Measurements from ENCODE around the gene SIAH2.

Gene SIAH2

DNA sequence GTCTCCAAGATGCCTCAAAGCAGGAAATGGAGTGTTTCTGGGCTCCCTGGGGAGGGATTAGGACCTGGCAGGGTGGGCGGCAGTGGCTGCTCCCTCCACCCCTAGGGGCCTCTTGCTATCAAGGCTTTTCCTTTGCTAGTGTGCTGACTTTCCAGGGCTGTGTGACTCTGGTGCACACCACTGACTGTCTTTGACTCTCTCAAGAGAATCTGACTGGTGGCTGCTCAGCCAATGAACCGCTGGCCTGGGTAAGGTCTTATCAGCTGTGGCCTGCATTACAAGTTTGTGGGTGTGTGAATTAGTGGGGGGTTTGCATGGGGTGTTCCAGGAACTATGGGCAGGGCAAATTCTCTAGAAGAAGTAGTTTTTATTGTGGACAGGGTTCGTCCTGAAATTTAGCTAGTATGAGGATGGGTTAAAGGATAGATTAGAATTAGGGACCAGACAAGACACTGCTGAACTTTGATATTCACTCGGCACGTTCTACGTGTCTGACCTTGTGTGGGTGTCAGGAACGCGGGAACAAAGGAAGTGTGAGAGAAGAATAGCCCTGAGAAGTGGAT lies 29.5 kb downstream of the SIAH2 start:
- no peaks in the 10 kb centered on the region for H3K9me3 ChIP-seq (ENCODE audit: severe bottlenecking)
- DNase-seq (ENCODE audit: low spot score), result no peak
- TF ChIP-seq, protein P1, sequence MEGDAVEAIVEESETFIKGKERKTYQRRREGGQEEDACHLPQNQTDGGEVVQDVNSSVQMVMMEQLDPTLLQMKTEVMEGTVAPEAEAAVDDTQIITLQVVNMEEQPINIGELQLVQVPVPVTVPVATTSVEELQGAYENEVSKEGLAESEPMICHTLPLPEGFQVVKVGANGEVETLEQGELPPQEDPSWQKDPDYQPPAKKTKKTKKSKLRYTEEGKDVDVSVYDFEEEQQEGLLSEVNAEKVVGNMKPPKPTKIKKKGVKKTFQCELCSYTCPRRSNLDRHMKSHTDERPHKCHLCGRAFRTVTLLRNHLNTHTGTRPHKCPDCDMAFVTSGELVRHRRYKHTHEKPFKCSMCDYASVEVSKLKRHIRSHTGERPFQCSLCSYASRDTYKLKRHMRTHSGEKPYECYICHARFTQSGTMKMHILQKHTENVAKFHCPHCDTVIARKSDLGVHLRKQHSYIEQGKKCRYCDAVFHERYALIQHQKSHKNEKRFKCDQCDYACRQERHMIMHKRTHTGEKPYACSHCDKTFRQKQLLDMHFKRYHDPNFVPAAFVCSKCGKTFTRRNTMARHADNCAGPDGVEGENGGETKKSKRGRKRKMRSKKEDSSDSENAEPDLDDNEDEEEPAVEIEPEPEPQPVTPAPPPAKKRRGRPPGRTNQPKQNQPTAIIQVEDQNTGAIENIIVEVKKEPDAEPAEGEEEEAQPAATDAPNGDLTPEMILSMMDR (IDR thresholded peaks at IDR 0.05; ENCODE audit: poor library complexity, severe bottlenecking), result no peak
- no peaks in the 10 kb centered on the region for H3K36me3 ChIP-seq (ENCODE audit: low read depth)
- 0 out of 3 replicates have a peak, but pooled peaks have one; percentile 21 for ATAC-seq (ENCODE audit: low read depth)
- H3K4me1 ChIP-seq (ENCODE audit: insufficient read depth, poor library complexity, severe bottlenecking), result peaks cover 12% of the 10 kb centered on the region
- peak overlapping the region; percentile 39 for H3K27ac ChIP-seq (ENCODE audit: poor library complexity, severe bottlenecking)
- no peak overlapping the region for H3K4me3 ChIP-seq (ENCODE audit: severe bottlenecking)
- H3K27me3 ChIP-seq (ENCODE audit: insufficient read depth, poor library complexity, severe bottlenecking), result no peaks in the 10 kb centered on the region

DNA sequence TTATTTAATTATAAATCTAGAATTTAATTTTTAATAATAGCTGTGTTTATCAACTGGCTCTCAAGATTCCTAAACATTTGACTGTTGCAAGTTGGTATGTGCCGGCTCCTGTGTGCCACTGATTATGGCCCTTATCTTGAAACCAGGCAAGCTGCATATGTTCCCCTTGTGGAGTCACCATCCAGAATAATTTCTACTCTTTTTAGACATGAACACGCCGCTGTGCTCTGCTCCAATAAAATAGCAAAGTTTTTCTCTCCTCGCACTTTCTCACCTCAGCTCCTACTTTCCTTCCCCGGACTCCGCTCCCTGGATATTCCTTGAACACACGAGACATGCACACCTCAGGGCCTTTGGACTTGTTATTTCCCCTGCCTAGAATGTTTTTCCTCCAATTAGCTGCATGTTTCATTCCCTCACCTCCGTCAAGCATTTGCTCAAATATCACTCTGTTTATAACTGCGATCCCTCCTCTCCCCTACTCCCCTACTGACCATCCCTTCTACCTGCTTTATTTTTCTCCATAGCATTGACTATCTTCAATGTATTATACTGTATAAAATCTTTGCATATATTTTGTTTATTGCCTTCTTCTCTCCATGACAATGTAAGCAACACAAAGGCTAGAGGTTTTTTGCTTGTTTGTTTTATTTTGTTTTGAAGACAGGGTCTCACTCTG lies 33.1 kb downstream of the SIAH2 start:
- Histone ChIP-seq H3K9me3 (ENCODE audit: severe bottlenecking) (no peaks in the 10 kb centered on the region), H3K36me3 (ENCODE audit: low read depth) (no peaks in the 10 kb centered on the region), H3K4me1 (ENCODE audit: insufficient read depth, poor library complexity, severe bottlenecking) (peaks cover 19% of the 10 kb centered on the region), H3K4me3 (ENCODE audit: severe bottlenecking) (no peak overlapping the region), H3K27ac (ENCODE audit: poor library complexity, severe bottlenecking) (no peak overlapping the region), H3K27me3 (ENCODE audit: insufficient read depth, poor library complexity, severe bottlenecking) (no peaks in the 10 kb centered on the region)
- ATAC-seq (ENCODE audit: low read depth) (no peak), DNase-seq (ENCODE audit: low spot score) (no peak)
- TF ChIP-seq, protein P1 (IDR thresholded peaks at IDR 0.05; ENCODE audit: poor library complexity, severe bottlenecking), result no peak

DNA sequence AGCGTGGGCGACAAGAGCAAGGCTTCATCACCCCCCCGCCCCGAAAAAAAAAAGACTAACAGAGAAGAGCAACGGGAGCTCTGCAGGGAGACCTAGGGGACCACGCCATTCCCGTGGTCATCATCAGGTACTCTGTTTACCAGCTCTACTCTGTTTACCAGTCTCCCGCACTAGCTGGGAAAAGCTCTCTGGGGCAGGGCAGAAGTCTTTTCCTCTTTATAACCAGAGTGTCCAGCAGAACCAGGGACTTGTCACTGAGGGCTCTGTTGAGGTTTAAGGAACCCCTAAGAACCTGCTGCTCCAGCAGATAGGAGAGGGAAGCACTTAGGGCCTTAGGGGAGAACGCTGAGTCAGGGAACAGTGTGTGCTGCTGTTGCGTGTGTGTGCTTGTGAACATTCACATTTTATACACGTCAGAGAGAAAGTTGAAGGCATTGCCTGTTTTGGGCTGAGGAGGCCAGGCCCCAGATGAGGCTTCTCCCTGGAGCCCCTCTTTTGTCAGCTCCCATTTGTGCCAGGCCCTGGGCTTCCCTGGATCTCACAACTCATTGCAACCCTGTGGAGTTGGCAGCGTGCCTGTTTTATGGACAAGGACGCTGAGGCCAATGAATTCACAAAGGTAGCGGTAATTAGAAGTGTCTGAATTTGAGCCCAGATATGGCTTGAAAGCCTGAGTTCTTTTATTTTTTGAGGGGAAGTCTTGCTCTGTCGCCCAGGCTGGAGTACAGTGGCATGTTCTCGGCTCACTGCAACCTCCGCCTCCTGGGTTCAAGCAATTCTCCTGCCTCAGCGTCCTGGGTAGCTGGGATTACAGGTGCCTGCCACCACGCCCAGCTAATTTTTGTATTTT lies 35.1 kb downstream of the SIAH2 start:
- Histone ChIP-seq H3K27ac (ENCODE audit: poor library complexity, severe bottlenecking) (no peak overlapping the region), H3K9me3 (ENCODE audit: severe bottlenecking) (no peaks in the 10 kb centered on the region), H3K27me3 (ENCODE audit: insufficient read depth, poor library complexity, severe bottlenecking) (no peaks in the 10 kb centered on the region), H3K4me1 (ENCODE audit: insufficient read depth, poor library complexity, severe bottlenecking) (peaks cover 14% of the 10 kb centered on the region), H3K4me3 (ENCODE audit: severe bottlenecking) (no peak overlapping the region), H3K36me3 (ENCODE audit: low read depth) (no peaks in the 10 kb centered on the region)
- TF ChIP-seq, protein P1 (IDR thresholded peaks at IDR 0.05; ENCODE audit: poor library complexity, severe bottlenecking), result no peak
- no peak for DNase-seq (ENCODE audit: low spot score)
- ATAC-seq (ENCODE audit: low read depth), result peak; percentile 65

DNA sequence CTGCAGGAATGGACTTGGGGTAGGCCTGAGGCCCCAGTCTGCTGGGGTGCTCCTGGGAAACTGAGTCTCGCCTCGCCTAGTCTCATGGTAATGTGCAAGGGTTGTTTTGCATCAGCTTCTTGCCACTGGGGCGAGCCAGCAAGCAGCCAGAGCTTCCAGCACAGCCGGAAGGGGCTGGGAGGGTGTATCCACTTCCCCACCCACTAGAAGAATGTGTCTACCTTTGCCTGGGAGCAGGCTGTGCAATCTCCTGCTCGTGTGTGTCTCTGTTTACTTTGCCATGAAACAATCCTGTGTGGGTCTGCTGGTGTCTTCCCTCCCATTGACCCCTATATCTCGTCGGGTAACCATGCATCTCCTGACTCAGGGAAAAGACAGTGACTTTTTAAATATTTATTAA lies 37.4 kb downstream of the SIAH2 start:
- H3K27ac ChIP-seq (ENCODE audit: poor library complexity, severe bottlenecking), result no peak overlapping the region
- ATAC-seq (ENCODE audit: low read depth) (peak; percentile 79), DNase-seq (ENCODE audit: low spot score) (no peak)

More for the DNA sequence above, 37.4 kb downstream of the SIAH2 start:
- Histone ChIP-seq H3K4me1 (ENCODE audit: insufficient read depth, poor library complexity, severe bottlenecking) (peaks cover 14% of the 10 kb centered on the region), H3K27me3 (ENCODE audit: insufficient read depth, poor library complexity, severe bottlenecking) (no peaks in the 10 kb centered on the region), H3K36me3 (ENCODE audit: low read depth) (no peaks in the 10 kb centered on the region), H3K4me3 (ENCODE audit: severe bottlenecking) (no peak overlapping the region), H3K9me3 (ENCODE audit: severe bottlenecking) (no peaks in the 10 kb centered on the region)
- TF ChIP-seq, protein P1 (IDR thresholded peaks at IDR 0.05; ENCODE audit: poor library complexity, severe bottlenecking), result peak; percentile 25
